CD4-positive, alpha-beta T cell treated with Interleukin-12 subunit alpha and Interleukin-12 subunit beta, for 1 hour (primary cell): Measurements from ENCODE around the gene GNAQ.
"Not testable (repeated sequence)": the region's sequence is repeated elsewhere in the genome, so short reads cannot be mapped to it uniquely, and the experiment has no call there.

Source experiments
- DNase-seq: peaks from one replicate; pipeline ENCODE4 v3.0.0-alpha.2; 2020

Gene GNAQ

DNA sequence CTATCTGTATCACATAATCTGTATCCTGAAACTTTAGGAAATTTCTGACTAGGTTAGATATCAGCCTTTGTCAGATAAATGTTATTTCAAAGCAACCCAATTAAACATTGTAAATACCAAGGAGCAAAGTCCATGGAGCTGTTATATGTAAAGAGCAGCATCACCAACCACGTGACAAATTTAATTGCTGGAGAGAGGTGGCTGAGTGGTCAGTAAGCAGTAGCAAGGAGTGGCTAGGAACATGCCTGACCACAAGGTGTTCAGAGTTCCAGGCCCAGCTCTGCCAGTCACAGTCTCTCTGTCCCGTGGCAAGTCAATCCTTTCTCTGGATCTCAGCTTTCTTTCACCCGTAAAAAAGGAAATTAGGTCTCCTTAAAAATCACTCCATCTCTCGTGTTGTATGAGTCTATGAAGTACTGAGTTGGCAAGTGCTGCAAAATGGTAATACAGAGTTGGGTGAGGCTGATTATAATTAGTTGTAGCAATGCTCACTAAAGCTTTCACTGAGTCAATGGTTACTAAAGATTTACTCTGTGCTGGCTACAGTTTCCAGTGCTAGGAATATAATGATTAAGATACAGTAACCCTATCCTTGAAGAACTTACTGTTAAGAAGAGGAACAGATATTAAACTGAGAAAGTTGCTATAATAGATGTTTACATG lies 166.1 kb downstream of the GNAQ start:
- DNase-seq, result no peak

DNA sequence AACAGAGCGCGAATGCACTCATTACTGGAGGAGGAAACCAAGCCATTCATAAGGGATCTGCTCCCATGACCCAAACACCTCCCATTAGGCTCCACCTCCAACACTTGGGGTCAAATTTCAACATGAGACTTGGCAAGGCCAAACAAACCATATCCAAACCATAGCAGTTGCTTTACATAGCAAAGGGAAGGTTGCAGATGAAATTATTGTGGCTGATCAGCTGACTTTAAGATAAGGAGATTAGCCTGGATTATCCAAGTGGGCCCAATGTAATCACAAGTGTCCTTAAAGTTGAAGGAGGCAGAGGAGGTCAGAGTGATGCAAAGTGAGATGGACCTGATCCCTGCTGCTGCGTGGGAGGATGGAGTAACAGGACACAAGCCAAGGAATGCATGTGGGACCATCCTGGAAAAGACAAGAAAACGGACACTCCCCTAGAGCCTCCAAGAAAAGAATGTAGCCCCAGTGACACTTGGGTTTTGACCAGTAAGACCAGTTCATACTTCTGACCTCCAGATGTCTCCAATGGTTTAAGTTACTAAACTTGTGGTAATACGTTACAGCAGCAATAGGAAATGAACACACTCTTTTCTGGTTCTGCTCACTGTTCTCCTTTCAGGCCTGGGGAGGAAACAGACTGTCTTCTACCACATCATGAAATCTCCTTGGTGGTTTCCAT lies 167.3 kb downstream of the GNAQ start:
- DNase-seq, result no peak

DNA sequence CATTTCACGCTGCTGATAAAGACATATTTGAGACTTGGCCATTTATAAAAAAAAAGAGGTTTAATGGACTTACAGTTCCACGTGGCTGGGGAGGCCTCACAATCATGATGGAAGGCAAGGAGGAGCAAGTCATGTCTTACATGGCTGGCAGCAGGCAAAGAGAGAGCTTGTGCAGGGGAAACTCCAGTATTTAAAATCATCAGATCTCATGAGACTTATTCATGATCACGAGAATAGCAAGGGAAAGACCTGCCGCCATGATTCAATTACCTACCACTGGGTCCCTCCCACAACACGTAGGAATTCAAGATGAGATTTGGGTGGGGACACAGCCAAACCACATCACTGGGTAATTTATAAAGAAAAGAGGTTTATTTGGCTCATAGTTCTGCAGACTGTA lies 168.0 kb downstream of the GNAQ start:
- not testable (repeated sequence) for DNase-seq

GRCh38 chr9:77860953-77861352 lies 170.7 kb downstream of the GNAQ start:
- not testable (repeated sequence) for DNase-seq

DNA sequence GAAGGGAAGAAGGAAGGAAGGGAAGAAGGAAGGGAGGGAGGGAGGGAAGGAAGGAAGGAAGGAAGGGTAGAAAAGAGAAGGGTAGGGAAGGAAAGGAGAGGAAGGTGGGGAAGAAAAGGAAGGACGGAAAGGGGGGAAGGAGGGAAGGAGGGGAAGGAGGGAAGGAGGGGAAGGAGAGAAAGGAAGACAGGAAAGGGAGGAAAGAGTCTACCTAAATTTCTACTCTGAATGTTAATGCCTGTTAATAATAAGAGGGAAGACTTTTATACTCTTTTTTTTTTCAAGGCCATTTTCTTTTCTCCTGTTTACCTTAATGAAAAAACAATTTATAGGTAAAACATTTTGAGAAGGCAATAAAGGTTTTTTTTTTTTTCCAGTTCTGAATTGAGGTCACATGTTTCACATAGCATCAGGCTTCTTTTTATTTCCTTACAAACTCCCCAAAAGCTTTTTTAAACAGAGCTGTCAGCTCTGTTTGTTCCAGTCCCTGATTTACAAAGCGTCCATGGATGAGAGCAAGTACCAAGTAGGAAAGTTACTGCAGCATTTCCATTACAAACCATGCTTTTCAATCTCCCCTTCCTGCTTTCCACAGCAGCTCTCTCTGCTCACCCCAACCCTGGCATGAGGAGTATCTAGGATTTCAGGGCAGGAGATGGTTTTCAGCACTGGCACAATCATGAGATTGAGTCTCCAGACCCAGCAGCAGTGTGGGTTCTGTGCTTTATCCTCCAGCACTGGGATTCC lies 173.9 kb downstream of the GNAQ start:
- DNase-seq, result no peak

DNA sequence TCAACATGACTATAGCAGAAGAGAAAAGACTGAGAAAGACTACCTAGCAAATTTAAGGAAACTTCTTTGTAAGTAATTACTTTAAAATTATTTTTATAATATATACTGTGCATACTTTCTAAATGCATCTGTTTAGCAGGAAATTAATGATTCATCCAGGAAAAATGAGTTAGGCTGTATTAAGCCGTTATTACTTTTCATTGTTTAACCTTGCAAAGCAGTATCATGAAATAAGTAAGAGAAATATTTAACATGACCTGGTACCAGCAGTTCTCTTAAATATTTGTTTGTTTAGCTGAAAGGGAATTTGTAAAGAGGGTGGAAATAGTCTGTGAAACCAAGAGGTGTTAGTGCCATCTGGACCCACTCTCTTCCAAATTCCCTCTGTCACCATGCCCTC lies 175.0 kb downstream of the GNAQ start:
- no peak for DNase-seq

DNA sequence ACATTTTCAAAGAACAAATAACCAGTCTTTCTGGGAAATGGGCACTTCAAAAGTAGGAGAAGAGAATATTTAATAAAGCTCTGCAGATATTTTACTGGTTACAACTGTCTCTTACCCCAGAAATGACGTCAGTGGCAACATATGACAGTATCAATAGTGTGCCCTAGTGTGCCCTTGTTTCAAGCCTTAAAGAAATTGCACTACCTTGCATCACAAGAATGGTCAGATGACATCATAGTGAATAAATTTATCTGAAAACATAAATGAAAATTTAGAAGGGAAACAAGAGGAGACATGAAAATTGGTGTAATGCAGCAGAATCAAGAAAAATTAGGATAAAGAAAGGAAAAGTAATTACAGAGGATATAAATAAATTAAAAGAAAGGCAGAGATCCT lies 176.7 kb downstream of the GNAQ start:
- no peak for DNase-seq

DNA sequence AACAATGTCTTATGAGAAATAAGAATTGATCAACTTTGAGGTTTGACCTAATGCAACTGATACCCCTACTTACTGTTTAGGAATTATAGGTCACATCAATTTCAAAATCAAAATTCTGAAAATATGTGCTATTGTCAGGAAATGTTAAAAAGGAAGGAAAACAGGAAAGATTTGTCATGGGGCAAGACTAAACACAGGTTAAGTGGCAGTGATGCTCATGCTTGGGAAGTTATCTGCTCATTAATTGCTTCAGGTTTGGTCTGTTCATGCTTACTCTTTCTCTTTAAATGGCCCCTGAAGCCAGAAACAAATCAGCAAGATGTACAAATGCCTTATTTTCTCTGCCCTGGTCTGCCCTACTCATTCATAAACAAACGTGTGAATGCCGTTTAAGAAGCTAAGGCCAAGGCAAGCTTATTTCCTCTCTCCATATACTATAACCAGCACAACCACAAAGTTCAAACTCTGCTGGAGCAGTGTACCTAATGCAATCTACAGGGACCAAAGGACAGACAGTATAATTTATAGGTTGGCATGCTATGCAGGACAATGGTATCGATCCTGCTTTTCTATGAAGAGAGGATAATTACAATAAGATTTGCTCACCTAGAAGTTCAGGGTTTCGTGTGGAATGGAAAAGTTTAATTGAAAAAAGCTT lies 177.2 kb downstream of the GNAQ start:
- DNase-seq, result no peak

DNA sequence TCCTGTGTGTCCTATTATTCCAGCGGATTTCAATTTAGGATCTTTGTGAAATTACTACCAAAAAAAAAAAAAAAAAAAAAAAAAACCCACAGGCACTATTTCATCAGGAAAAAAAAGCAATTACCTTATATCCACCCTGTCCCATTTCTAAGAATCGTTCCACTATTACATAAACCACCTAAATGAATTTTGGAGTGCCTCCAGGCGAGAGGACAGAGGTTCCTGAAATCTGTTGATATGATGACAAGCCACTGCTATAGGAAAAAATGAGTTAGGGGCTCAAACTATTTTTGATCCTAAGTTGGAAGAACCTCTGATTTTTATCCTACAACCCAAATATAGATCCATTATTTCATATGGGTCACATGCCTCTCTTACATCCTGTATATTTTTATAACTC lies 177.9 kb downstream of the GNAQ start:
- DNase-seq, result no peak

- no peak for DNase-seq
Measured at GRCh38 chr9:77851882-77852595, 179.6 kb downstream of the GNAQ start.

DNA sequence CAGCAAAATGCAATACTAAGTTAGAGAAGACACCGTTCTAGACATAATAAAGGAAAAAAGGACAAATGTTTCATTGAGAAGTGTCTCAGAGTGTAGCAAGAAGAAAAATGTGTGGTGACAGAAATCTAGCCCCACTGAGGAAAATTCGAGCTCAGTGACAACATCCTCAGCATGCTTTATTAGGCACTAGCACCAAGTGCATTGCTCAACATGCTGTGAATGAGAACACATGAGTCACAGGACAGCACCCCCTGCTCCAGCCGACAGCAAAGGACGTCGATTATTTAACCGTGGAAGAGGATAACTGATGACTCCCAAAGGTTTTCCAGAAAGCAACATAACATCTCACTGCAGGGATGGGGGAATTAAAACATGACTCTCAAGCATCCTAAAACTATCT lies 182.7 kb downstream of the GNAQ start:
- no peak for DNase-seq

GRCh38 chr9:77848404-77848803 lies 183.2 kb downstream of the GNAQ start:
- DNase-seq, result no peak

DNA sequence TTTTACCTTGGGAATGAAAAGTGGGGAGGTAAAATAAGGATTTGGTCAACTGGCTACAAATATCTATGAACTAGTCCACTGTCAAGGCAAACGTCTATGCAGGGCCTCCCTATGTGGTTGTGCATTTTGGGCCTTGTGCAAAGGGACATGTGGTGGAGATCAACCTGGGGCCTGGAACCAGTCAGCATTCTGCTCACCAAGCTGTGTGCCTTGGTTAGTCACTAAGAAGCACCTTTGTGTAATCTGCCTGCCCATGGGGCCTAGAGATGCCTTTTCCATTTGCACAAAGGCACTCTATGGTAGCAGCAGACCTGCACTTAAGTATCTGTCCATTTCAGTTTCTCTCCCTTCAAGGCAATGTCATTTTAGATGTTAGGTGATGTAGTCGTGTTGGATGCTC lies 184.0 kb downstream of the GNAQ start:
- no peak for DNase-seq

DNA sequence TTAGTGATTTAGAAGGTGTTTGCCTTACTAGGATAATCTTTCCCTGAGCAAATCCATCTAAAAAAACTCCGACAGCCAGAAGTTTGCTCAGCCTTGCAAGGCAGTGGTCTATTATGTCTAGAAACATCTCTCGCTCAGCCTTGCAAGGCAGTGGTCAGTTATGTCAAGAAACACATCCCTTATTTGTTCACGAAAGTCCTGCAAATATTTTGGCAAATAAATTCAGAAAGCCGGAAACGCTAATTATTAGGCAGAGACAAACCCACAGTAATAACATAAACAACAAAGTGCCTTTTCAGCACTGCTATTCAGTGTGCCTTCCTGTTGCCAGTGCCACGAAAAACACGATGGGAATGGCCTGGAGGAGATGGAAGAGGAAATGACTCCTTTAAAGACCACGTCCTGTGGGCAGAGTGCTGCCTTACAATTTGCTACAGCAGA lies 184.5 kb downstream of the GNAQ start:
- DNase-seq, result no peak

DNA sequence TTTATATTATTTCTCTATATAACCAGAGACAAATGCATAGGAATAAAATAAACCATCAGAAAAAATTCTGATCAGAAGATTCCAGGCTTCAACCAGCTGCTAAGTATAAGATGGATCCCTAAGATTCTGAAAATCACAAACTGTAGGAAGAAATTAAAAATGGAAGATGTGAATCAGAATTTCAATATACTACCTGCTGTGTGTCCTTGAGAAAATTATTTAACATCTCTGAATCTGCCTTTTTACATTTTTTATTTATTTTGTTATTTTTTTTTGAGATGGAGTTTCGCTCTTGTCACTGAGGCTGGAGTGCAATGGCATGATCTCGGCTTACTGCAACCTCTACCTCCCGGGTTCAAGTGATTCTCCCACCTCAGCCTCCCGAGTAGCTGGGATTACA lies 187.2 kb downstream of the GNAQ start:
- no peak for DNase-seq

- no peak for DNase-seq
Measured at GRCh38 chr9:77843871-77844155, 187.8 kb downstream of the GNAQ start.

DNA sequence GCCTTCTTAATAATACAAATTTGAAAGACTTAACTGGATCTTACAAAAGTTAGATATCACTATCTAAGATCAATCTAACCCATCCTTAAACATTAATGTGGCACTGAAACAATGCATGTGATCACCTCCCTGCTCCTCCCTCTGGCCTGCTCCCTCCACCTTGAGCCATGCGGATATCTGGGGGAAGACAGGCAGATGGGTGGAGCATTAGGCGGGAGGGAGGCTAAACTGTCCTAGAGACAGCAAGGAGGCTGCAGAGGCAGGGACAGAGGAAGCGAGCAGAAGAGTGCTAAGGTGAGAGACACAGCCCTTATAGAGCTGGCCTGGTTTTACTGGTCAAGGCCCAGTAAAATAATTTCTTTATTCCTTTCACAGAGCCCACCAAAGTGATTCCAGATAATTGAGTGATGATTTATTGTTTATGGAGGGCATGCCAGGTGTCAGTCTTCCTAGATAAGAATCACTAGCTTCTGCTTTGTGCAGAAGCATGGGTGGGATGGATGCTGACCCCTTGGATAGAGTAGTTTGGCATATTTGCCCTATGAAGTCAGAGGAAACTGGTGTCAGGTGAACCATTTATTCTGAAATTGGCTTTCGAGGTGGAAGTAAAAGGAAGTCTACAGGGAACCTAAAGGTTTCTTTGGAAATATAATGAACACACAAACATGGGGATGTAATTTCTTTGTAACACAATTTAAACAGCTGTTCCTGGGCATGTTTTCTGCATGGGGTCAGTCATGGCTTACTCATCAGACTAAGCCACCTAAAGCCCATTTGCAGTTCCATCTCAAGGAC lies 188.3 kb downstream of the GNAQ start:
- no peak for DNase-seq

DNA sequence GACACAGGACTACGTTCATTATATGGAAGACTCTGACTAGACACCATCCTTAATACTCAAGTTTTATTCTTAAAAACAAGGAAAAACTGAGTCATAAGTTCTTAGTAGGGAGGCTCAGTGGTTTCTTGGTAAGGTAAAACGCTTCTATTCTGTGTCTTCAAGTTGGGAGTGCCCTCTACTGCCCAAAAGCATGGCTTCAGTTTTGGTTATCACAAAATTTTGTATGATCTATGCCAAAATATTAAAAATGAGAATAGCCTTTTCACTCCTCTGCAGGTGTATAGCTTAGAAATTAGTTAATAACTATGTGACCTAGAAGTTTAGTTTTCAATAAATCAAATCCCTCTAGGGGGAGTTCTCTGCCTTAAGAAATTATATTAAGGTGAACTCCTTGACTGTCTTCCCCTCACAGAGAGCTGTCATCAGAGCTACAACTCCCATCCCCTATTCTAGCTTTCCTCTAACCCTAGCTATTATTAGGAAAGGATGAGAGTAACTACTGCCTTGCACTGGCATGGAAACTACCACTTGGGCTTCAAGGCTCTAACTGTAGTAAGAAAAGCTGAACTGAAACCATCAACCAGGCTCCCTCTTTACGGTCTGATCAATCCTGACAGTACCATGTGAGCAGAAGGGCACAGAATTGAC lies 189.7 kb downstream of the GNAQ start:
- DNase-seq, result no peak

- no peak for DNase-seq
Measured at GRCh38 chr9:77839459-77840140, 192.0 kb downstream of the GNAQ start.

- DNase-seq, result no peak
Measured at GRCh38 chr9:77838986-77839385, 192.6 kb downstream of the GNAQ start.

GRCh38 chr9:77834898-77835488 lies 196.6 kb downstream of the GNAQ start:
- no peak for DNase-seq
